ENCODE results near the gene AK1.

DNA sequence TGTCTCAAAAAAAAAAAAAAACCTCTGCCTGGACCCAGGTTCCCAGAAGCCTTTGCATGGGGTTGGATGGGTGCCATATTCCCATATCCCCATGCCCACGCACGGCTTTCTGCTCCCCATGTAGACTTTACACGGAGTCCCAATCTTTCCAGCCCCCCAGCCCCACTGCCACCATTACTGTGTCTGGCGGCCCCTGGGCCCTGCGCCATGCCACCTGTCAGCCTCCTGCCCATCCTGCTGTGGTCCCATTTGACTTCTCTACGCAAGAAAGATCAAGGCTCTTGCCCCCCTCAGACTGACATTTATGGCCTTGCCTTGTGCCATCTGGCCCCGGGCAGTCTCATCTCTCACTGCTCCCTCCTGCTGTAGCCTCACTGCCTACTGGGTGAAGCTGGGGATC lies 6.5 kb upstream of the AK1 start:
- TF ChIP-seq, protein P1, sequence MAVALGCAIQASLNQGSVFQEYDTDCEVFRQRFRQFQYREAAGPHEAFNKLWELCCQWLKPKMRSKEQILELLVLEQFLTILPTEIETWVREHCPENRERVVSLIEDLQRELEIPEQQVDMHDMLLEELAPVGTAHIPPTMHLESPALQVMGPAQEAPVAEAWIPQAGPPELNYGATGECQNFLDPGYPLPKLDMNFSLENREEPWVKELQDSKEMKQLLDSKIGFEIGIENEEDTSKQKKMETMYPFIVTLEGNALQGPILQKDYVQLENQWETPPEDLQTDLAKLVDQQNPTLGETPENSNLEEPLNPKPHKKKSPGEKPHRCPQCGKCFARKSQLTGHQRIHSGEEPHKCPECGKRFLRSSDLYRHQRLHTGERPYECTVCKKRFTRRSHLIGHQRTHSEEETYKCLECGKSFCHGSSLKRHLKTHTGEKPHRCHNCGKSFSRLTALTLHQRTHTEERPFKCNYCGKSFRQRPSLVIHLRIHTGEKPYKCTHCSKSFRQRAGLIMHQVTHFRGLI (CRISPR knock-in tag; IDR thresholded peaks at IDR 0.05): no peak
- TF ChIP-seq CREM (IDR thresholded peaks at IDR 0.05; ENCODE audit: low read depth) (no peak), ZNF75A (CRISPR knock-in tag; IDR thresholded peaks at IDR 0.05) (no peak), RAD21 (CRISPR knock-in tag; conservative IDR thresholded peaks at IDR 0.05 in 1 of 2, IDR thresholded peaks at IDR 0.05 in 1 of 2) (no peak)
- TF ChIP-seq, protein P2, sequence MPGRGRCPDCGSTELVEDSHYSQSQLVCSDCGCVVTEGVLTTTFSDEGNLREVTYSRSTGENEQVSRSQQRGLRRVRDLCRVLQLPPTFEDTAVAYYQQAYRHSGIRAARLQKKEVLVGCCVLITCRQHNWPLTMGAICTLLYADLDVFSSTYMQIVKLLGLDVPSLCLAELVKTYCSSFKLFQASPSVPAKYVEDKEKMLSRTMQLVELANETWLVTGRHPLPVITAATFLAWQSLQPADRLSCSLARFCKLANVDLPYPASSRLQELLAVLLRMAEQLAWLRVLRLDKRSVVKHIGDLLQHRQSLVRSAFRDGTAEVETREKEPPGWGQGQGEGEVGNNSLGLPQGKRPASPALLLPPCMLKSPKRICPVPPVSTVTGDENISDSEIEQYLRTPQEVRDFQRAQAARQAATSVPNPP (IDR thresholded peaks at IDR 0.05; ENCODE audit: borderline replicate concordance, insufficient read depth, insufficient read length): no peak
